NCI-H2196 treated with DMSO at 0.1 percent for 48 hours (cell line): ENCODE data around the gene PRUNE2.

Experiments used
- DNase-seq: peaks from one replicate; lab custom pipeline; 2025; ENCODE audit not compliant: unreplicated experiment; lab: John Stamatoyannopoulos, UW

Gene PRUNE2

GRCh38 chr9:76902395-76902794 lies 3.5 kb downstream of the PRUNE2 start:
- DNase-seq = no peak

DNA sequence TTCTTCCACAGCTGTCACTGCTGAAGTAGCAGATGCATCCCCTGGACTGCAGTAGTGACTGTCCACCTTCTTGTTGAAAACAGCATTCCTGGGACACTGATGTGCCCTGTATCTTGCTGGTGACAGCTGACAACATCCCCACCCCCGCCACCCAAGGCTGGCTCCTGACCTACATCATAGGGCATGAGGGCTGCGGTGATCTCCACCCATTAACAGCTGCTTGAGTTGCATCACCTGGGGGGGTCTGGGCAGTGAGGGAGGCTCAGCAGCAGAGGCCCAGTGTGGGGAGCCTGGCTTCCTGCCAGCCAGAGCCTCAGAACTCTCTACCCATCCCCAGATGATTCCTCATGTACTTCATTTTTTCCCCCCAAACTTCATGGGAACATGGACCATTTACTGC lies 4.1 kb downstream of the PRUNE2 start:
- DNase-seq = no peak

DNA sequence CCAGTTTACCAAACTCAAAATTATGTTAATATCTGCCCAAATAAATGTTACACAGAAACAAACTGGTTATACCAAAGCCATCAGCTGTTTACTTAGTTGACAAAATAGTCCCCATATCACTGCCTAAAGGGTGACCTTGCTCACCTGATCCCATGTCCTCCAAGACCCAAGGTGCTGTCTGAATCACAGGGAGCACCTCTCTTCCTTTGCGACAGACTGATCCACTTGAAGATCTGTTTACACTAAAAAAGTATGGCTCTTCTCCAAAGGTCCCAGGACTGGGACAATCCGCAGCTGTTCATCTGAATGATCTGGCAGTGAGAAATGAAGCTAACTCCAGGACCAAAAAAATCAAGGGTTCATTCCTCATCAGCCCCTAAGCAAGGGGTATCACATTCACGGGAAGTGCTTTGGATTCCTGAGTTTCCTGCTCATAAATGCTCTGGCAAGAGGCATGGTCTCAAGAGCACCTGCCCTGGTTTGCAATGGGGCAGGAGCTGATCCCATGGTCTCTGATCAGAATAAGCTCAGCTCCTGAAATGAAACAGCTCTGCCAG lies 5.0 kb downstream of the PRUNE2 start:
- DNase-seq = no peak

- DNase-seq = no peak
Measured at GRCh38 chr9:76898786-76899185, 7.1 kb downstream of the PRUNE2 start.

- no peak for DNase-seq
Measured at GRCh38 chr9:76897804-76898525, 7.9 kb downstream of the PRUNE2 start.

DNA sequence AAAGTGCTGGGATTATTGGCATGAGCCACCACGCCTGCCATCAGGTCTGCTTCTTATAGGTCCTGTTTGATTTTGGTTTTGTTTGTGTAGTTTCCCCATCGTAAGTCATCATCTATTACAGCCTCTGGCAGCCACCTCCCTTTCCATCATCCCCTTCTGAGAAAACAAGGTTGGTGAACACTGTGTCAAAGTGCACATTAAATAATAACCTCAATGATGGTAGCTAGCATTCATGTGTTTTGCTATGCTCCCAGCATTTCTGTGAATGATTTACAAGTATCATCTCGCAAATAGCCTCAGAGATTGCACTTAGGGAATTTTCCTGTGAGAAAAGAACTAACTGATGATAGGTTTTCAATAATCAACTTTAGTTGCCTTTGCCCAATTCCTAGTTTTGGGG lies 9.9 kb downstream of the PRUNE2 start:
- DNase-seq = no peak

DNA sequence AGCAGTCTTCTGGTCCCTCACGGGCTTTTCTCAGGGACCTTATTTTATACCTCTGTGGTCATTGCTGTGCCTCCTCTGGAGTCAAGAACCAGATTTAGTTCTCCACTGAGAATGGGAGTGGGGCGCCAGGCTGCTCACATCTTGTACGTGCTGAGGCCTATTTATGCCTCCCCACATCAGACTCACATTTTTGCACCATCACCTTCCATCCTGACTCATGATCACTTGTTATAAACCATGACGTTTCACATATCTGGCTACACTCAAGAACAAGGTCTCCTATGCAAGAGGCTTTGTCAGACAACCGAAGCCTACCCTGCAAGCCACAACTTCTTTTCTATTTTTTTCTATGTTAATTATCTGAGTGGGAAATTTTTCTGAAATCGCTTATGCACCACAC lies 10.7 kb downstream of the PRUNE2 start:
- no peak for DNase-seq

DNA sequence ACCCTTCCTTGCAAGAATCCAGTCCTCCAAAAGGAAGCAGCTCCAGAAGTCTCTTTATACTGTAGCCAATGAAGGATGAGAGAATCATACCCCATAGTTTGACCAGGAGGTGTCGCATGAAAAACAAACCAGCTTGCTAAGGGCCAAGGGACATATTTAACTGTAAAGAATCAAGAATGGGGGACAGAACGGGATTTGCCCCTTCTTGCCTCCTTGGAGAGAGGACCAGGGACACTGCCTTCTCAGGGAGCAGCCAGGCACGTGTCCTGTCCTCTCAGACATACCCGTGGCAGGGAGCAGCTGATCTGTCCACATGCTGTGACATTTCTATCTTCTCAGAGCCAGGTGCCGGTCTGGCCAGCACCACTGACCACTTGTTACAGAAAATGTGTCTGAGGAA lies 11.7 kb downstream of the PRUNE2 start:
- DNase-seq = no peak

DNA sequence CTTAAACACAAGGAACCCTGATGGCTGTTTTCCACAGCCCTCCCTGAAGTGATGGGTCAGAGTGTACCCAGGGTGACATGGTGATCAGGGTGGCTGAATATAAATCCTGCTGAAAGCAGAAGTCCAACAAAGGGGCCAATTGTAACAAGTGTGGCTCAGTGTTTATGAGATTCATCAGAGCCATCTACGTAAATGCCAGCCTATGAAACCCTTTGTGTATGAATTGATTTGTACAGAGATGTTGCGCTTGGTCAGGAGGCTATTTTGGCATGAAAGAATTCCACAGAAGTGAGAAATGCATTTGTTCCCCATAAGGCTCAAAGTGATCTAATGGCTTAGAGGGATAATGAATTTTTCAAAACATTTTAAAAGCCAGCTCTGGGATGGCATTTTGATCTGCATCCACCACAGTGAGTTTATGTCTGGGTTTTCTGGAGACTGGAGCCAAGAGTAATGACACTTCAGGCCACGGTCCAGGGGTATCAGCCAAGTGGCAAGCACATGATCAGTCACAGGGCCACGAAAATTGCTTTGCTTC lies 12.4 kb downstream of the PRUNE2 start:
- DNase-seq = no peak

DNA sequence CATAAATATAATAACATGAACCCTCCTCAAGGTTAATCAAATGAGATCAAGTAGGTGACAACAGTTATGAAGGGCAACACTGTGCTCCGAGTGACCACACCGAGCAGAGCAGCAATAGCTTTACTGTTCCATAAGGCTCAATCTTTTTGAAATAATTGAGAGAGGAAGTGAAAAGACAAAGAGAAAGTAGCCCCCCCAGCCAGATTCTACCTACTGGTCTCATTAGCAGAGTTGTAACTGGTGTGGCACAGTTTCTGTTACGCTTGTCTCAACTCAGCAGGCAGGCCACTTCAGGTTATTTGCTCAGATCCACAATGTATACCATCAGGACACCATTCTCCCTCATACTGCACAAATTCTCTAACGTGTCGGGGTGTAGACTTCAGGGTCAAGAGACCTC lies 14.0 kb downstream of the PRUNE2 start:
- DNase-seq = no peak

- DNase-seq = no peak
Measured at GRCh38 chr9:76891279-76891678, 14.6 kb downstream of the PRUNE2 start.

- no peak for DNase-seq
Measured at GRCh38 chr9:76887951-76888350, 18.0 kb downstream of the PRUNE2 start.

- no peak for DNase-seq
Measured at GRCh38 chr9:76887003-76887821, 18.7 kb downstream of the PRUNE2 start.

GRCh38 chr9:76886318-76886717 lies 19.6 kb downstream of the PRUNE2 start:
- DNase-seq = no peak

DNA sequence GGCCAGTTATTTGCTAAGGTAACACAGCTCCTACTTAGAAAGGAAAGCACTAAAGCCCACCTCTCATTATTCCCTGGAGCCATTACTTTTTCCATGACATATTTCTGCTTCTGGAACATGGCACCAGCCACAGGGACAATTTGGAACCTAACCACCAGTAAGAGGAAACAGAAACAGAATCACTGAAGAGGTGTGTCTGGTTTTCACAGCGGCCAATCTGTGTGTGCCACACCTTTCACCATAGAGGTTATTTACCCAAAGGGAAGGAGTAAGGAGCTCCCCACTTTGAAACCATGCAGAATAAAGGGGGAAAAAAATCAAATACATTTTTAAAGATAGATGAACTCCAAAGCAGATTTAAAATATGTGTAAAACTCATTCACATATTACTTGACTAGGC lies 21.1 kb downstream of the PRUNE2 start:
- DNase-seq = no peak

DNA sequence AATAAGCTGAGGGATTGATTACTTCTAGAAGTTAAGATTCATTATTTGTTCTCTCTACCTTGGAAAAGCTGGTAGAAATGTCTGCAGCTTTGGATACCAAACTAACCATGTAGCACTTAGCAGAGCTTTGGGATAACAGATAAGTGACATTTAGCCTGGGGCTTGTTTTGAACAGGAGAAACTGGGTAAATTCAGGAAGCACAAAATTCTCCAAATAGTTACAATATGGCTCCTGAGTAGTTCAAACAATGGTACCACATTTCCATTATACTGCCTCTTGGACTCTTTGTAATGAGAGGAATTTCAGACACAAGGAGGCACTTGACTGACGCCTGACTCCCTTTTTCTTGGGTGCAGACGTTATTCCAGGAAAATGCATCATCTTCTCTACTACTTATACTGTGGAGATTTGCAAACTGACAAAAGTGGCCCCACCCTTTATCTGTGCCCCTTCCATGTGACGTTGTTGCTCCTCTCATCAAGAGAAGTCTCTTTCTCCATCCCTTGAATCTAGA lies 22.5 kb downstream of the PRUNE2 start:
- no peak for DNase-seq

DNA sequence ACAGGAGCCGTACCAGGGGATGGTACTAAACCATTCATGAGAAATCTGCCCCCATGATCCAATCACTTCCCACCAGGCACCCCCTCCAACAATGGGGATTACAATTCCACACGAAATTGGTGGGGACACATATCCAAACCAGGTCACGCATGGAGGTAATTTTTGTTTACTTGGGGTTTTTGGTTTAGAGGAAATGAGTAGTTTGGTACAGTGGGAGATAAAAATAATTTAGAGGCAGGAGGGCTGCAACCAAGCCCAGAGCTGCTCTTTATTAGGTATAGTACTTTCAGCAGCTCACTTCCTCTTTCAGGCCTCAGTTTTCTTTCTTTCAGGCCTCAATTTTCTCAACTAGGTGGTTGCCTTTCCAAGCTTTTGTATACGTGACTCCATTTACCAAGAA lies 23.2 kb downstream of the PRUNE2 start:
- DNase-seq = no peak

- no peak for DNase-seq
Measured at GRCh38 chr9:76880210-76880609, 25.7 kb downstream of the PRUNE2 start.

GRCh38 chr9:76878933-76879332 lies 27.0 kb downstream of the PRUNE2 start:
- no peak for DNase-seq

DNA sequence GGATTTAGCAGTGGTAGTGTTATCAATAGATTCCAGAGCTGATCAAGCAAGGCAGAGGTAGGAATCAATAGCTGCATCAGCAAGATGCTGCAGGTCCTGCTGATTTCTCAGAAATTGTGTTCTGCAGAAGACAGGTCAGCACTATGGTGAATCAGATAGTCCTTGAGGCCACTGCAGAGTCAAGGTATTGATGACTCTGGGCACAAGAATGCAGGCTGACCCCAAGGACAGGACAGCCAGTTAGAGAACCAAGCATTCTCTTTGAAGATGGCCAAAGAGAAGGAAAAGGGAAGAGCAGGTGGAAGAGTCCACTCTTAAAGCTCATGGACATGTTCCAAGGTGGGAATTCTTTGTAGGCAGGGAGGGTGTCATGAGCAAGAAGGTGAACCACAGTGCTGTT lies 28.0 kb downstream of the PRUNE2 start:
- DNase-seq = no peak

- DNase-seq = no peak
Measured at GRCh38 chr9:76876098-76876497, 29.8 kb downstream of the PRUNE2 start.

DNA sequence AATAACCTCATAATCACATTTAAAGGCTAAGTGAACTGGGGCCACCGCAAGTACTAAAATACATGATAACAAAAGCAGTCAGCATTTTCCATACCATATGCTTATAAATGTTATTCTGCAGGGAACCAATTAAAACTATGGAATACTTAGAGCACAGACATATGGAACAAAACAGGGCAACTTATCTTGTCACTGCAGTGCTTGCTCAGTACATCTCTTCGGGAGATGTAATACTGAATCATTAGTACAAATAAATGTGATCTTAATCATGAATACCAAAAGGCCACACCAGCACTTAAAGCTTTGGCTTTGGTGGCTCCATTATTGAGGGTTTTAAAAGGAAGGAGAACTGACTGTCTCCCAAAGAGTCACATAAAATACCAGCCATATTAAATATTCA lies 32.1 kb downstream of the PRUNE2 start:
- no peak for DNase-seq
